Adipocyte (in vitro differentiated cells): ENCODE measurements around the gene LEF1.

Source experiments
- DNase-seq: peaks from one replicate; pipeline ENCODE4 v3.0.0-alpha.2; 2015; ENCODE audit warnings: low read depth
- H3K27me3 ChIP-seq: replicated peaks from 2 replicates; pipeline ENCODE4 v1.7.0; 2013; ENCODE audit warnings: mild to moderate bottlenecking, low read length, moderate library complexity; ENCODE audit not compliant: control insufficient read depth, insufficient read depth
- H3K36me3 ChIP-seq: 2 replicates; pipeline ENCODE4 v1.7.0; 2013; ENCODE audit warnings: low read length, mild to moderate bottlenecking, moderate library complexity; ENCODE audit not compliant: control insufficient read depth, insufficient read depth, severe bottlenecking
- H3K4me1 ChIP-seq: 2 replicates; pipeline ENCODE4 v1.7.0; 2013; ENCODE audit warnings: mild to moderate bottlenecking, low read length, moderate library complexity; ENCODE audit not compliant: control insufficient read depth, insufficient read depth
- H3K4me3 ChIP-seq: 2 replicates; pipeline ENCODE4 v1.7.0; 2013; ENCODE audit warnings: mild to moderate bottlenecking, low read length, moderate library complexity
- H3K9ac ChIP-seq: 2 replicates; pipeline ENCODE4 v1.7.0; 2013; ENCODE audit warnings: mild to moderate bottlenecking, low read length, moderate library complexity
- H3K9me3 ChIP-seq: 2 replicates; pipeline ENCODE4 v1.7.0; 2013; ENCODE audit warnings: mild to moderate bottlenecking, low read length, moderate library complexity; ENCODE audit not compliant: control insufficient read depth

LEF1 gene

GRCh38 chr4:108109111-108109510, 59.6 kb downstream of the LEF1 start:
- Histone ChIP-seq H3K9ac (no peak overlapping the region), H3K4me1 (no peaks in the 10 kb centered on the region), H3K4me3 (no peak overlapping the region), H3K9me3 (no peaks in the 10 kb centered on the region), H3K27me3 (peaks cover 28% of the 10 kb centered on the region), H3K36me3 (no peaks in the 10 kb centered on the region)
- no peak for DNase-seq

DNA sequence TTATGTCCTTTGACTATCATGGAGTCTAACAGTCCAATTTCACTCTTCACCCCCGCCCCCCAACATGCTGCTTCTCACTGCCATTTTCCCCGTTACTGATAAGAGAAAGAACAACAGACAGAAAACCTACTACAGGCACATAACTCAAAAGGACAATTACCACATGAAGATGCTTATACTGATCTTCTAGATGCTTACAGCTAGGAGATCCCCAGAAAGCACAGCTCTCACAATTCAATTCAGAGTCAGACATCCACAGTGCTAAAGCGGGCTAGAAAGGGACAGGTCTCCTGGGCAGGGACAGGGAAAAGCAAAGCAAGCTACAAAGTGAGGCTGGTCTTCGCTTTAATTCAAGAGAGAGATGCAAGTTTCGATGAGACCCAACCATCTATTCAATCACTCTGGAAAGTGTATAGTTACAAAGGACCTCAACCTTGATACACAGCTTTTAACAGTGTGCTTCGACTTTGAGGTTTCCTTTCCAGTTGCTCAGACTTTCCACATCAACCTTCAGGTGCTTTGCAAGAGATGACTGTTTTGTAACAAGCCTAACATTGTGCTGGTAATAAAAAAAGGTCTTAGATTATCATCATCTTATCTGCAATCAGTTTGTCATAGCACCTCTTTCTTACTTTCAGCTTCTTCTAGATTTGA, 60.9 kb downstream of the LEF1 start:
- Histone ChIP-seq H3K9me3 (no peaks in the 10 kb centered on the region), H3K4me1 (no peaks in the 10 kb centered on the region), H3K4me3 (no peak overlapping the region), H3K9ac (no peak overlapping the region), H3K27me3 (peaks cover 27% of the 10 kb centered on the region), H3K36me3 (no peaks in the 10 kb centered on the region)
- DNase-seq, result no peak

DNA sequence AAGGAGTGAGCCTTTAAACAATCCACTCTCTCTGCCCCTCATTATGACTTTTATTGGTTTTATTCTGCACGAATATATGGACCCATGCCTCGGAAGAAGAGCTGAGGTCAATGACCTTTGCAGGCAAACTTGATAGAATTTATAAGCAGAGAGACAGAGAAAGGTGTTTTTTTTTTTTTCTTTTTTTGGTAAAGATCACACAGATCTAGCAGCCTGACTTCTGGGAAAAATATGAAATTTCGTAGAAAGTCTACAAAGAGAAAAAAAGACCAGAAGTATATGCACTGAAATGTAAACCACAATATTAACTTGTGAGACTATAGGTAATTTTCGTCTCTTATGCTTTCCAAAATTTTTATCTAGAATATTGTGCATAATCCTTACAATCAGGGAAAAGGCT, 61.6 kb downstream of the LEF1 start:
- no peaks in the 10 kb centered on the region for H3K36me3 ChIP-seq
- no peak overlapping the region for H3K9ac ChIP-seq
- no peak for DNase-seq
- peaks cover 25% of the 10 kb centered on the region for H3K27me3 ChIP-seq
- no peaks in the 10 kb centered on the region for H3K9me3 ChIP-seq
- H3K4me1 ChIP-seq, result no peaks in the 10 kb centered on the region
- H3K4me3 ChIP-seq, result no peak overlapping the region

DNA sequence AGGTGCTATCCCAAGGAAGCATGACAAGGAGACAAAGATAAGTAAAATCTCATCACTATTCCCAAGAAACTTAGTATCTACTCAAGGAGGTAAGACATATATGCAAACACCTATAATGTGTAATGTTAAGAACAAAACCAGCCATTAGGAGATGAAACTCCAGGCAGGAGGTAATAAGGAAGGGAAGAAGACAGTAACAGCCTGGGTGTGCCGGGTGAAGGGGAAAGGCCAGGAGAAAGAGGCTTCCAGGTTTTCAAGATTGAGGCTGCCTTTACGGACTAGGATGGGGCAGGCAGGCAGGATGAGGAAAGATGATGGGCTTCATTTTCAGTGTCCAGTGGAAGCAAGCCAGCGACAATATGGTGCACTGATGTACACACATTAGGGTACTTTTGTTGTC, 62.5 kb downstream of the LEF1 start:
- Histone ChIP-seq H3K9ac (no peak overlapping the region), H3K9me3 (no peaks in the 10 kb centered on the region), H3K4me3 (no peak overlapping the region), H3K36me3 (no peaks in the 10 kb centered on the region), H3K4me1 (no peaks in the 10 kb centered on the region), H3K27me3 (peaks cover 25% of the 10 kb centered on the region)
- no peak for DNase-seq

DNA sequence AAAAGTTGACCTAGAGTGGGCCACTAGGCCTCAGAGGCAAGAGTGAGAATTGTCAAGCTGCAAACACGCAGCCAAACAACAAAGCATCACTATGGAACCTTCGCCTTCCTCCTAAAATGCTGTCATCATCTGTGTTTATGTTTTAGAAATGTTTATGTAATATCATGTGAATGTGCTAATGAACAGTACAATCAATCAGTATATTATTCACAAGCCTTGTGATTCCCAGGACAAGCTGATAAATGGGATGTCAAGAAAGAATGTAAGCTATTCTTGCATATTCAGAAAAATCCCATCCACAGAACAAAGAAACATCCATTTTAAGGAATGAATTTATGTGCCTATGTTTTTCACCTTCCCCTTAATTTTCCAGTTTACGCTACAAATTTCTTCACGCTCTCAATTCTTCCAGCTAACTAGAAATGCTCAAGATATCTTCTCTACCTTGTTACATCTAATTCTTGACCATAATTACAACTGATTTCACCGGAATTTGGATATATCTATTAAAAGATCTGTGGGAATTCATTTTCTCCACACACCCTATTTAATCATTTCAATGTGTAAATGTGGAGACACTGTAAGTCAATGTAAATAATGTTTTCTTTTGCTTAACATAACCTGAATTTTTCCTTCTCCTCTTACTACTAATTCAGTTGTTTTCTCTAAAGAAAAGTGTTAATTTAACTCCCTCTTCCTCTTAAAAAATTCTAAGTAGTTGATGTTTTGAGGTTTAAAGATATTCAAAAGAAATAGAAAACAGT, 65.5 kb downstream of the LEF1 start:
- Histone ChIP-seq H3K36me3 (no peaks in the 10 kb centered on the region), H3K9ac (no peak overlapping the region), H3K27me3 (peaks cover 6% of the 10 kb centered on the region), H3K9me3 (no peaks in the 10 kb centered on the region), H3K4me1 (no peaks in the 10 kb centered on the region), H3K4me3 (no peak overlapping the region)
- DNase-seq, result no peak

DNA sequence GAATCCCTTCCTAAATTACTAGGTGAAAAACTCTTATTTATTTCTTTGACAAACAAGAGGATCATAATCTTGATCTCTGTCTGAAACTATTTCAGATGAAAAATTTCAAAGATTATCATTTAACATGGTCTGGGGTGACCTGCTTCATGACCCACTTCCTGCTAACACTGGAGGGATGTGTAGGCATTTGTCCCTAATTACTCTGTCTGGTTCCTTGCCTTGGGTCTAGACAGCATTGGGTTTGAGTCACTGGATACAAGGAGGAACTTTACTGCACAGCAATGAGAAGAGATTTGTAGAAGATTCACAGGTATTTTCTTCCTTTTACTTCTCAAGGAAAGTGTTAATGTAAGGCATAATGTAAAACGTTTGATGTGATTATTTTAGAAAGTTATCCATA, 67.9 kb downstream of the LEF1 start:
- Histone ChIP-seq H3K9ac (no peak overlapping the region), H3K4me3 (no peak overlapping the region), H3K27me3 (peaks cover 6% of the 10 kb centered on the region), H3K4me1 (no peaks in the 10 kb centered on the region), H3K36me3 (no peaks in the 10 kb centered on the region), H3K9me3 (peaks cover 4% of the 10 kb centered on the region)
- DNase-seq, result no peak

DNA sequence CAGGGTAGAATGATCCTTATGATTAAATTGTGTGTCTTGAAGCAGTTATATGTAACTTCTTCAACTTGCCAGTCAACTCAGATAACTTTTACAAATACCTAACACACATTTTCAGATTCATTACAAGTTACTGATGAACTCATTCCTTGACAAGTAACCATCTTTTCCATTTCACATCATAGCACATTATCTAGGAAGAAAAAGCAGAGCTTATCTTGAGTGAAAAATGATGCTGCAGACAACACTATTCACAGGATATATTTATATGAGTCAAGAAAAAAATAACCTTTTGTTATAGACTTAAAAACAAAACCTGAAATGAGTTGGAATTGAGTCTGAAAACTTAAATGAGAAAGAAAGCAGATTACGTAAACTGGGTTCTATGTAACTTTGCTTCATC, 68.9 kb downstream of the LEF1 start:
- DNase-seq, result no peak
- H3K4me3 ChIP-seq, result no peak overlapping the region
- no peaks in the 10 kb centered on the region for H3K36me3 ChIP-seq
- H3K27me3 ChIP-seq, result peaks cover 6% of the 10 kb centered on the region
- H3K9ac ChIP-seq, result no peak overlapping the region
- no peaks in the 10 kb centered on the region for H3K4me1 ChIP-seq
- H3K9me3 ChIP-seq, result peaks cover 4% of the 10 kb centered on the region

GRCh38 chr4:108097990-108098553, 70.7 kb downstream of the LEF1 start:
- Histone ChIP-seq H3K4me3 (no peak overlapping the region), H3K9me3 (peaks cover 4% of the 10 kb centered on the region), H3K27me3 (peaks cover 10% of the 10 kb centered on the region), H3K36me3 (no peaks in the 10 kb centered on the region), H3K9ac (no peak overlapping the region), H3K4me1 (no peaks in the 10 kb centered on the region)
- DNase-seq, result no peak

GRCh38 chr4:108094923-108095482, 73.7 kb downstream of the LEF1 start:
- H3K9me3 ChIP-seq, result peaks cover 4% of the 10 kb centered on the region
- DNase-seq, result no peak
- peaks cover 5% of the 10 kb centered on the region for H3K27me3 ChIP-seq
- H3K4me1 ChIP-seq, result no peaks in the 10 kb centered on the region
- H3K9ac ChIP-seq, result no peak overlapping the region
- H3K36me3 ChIP-seq, result no peaks in the 10 kb centered on the region
- no peak overlapping the region for H3K4me3 ChIP-seq

GRCh38 chr4:108094131-108094530, 74.6 kb downstream of the LEF1 start:
- H3K36me3 ChIP-seq, result no peaks in the 10 kb centered on the region
- H3K9ac ChIP-seq, result no peak overlapping the region
- H3K4me1 ChIP-seq, result no peaks in the 10 kb centered on the region
- no peak overlapping the region for H3K4me3 ChIP-seq
- DNase-seq, result no peak
- H3K27me3 ChIP-seq, result peaks cover 5% of the 10 kb centered on the region
- H3K9me3 ChIP-seq, result peaks cover 4% of the 10 kb centered on the region

- peaks cover 4% of the 10 kb centered on the region for H3K9me3 ChIP-seq
- peaks cover 5% of the 10 kb centered on the region for H3K27me3 ChIP-seq
- H3K36me3 ChIP-seq, result no peaks in the 10 kb centered on the region
- no peaks in the 10 kb centered on the region for H3K4me1 ChIP-seq
- H3K4me3 ChIP-seq, result no peak overlapping the region
- DNase-seq, result no peak
- H3K9ac ChIP-seq, result no peak overlapping the region
Observed at GRCh38 chr4:108092288-108092687, 76.4 kb downstream of the LEF1 start.
